GM20431 (cell line): Measurements from ENCODE around the gene SLC28A3.
"Not testable (repeated sequence)": the region's sequence is repeated elsewhere in the genome, so short reads cannot be mapped to it uniquely, and the experiment has no call there.

ENCODE experiments used
- in situ Hi-C: fragments of 300-500 bp; cut with MseI, MboI; formaldehyde crosslinking; loops from one replicate; pipeline ENCODE4 v1.15.0; 2020; ENCODE audit warnings: low sequenced_read_pairs; ENCODE audit not compliant: unreplicated experiment

Gene SLC28A3, protein sequence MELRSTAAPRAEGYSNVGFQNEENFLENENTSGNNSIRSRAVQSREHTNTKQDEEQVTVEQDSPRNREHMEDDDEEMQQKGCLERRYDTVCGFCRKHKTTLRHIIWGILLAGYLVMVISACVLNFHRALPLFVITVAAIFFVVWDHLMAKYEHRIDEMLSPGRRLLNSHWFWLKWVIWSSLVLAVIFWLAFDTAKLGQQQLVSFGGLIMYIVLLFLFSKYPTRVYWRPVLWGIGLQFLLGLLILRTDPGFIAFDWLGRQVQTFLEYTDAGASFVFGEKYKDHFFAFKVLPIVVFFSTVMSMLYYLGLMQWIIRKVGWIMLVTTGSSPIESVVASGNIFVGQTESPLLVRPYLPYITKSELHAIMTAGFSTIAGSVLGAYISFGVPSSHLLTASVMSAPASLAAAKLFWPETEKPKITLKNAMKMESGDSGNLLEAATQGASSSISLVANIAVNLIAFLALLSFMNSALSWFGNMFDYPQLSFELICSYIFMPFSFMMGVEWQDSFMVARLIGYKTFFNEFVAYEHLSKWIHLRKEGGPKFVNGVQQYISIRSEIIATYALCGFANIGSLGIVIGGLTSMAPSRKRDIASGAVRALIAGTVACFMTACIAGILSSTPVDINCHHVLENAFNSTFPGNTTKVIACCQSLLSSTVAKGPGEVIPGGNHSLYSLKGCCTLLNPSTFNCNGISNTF

GRCh38 chr9:84340535-84340934 lies at the start of gene SLC28A3:
TSS of gene SLC28A3 (minus strand) at chr9:84340758. CDS start at chr9:84340633, 125 bp downstream.
- in situ Hi-C loops = no loop called here

DNA sequence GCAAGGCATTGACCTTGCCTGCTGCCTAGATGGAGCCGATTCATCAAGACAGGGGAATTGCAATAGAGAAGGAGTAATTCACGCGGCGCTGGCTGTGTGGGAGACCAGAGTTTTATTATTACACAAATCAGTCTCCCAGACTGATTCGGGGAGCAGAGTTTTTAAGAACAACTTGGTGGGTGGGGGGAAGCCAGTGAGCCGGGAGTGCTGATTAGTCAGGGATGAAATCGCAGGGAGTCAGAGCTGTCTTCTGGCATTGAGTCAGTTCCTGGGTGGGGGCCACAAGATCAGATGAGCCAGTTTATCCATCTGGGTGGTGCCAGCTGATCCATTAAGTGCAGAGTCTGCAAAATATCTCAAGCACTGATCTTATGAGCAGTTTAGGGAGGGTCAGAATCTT lies 49.7 kb upstream of the SLC28A3 start:
- in situ Hi-C loops = loop anchor here (25.0 kb wide), 1 partner anchor 747 kb away; no protein-coding TSS in a partner anchor

DNA sequence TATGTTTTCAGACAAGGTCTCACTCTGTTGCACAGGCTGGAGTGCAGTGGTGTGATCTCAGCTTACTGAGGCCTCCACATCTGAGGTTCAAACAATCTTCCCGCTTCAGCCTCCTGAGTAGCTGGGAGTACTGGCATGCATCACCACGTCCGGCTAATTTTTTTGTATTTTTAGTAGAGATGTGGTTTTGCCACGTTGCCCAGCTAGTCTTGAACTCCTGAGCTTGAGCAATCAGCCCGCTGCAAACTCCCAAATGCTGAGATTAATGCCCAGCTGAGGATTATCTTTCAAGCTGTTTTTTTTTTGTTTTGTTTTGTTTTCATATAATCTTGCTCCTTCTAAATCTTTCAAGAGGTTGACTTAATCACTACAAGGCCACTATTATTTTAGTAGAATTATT lies 47.3 kb upstream of the SLC28A3 start:
- in situ Hi-C loops = loop anchor here (25.0 kb wide), 1 partner anchor 749 kb away; no protein-coding TSS in a partner anchor

DNA sequence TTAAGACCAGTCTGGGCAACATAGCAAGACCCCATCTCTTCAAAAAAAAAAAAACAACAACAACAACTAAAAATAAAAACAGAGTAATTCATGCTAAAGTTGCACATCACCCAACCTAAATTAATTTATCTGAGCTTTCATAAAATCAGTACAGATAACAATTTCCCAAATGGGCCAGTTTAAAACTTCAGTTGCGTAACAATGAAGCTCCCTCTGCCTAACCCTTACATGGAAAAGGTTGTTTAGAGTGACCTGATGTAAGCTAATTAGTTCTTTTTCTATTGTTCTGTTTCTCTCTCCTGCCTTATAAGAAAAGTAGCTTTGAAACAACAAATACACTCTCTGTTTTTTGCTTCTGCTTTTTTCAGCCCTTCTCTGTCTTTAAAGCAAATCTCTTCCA lies 46.2 kb upstream of the SLC28A3 start:
- in situ Hi-C loops = loop anchor here (25.0 kb wide), 1 partner anchor 751 kb away; no protein-coding TSS in a partner anchor

GRCh38 chr9:84385386-84386040 lies 45.0 kb upstream of the SLC28A3 start:
- in situ Hi-C loops = loop anchor here (25.0 kb wide), 1 partner anchor 752 kb away; no protein-coding TSS in a partner anchor

GRCh38 chr9:84384617-84385016 lies 44.1 kb upstream of the SLC28A3 start:
- in situ Hi-C loops = loop anchor here (25.0 kb wide), 1 partner anchor 753 kb away; no protein-coding TSS in a partner anchor

- in situ Hi-C loops = loop anchor here (25.0 kb wide), 1 partner anchor 754 kb away; no protein-coding TSS in a partner anchor
Observed at GRCh38 chr9:84383178-84383577, 42.6 kb upstream of the SLC28A3 start.

GRCh38 chr9:84382720-84383119 lies 42.2 kb upstream of the SLC28A3 start:
- in situ Hi-C loops = loop anchor here (25.0 kb wide), 1 partner anchor 755 kb away; no protein-coding TSS in a partner anchor

DNA sequence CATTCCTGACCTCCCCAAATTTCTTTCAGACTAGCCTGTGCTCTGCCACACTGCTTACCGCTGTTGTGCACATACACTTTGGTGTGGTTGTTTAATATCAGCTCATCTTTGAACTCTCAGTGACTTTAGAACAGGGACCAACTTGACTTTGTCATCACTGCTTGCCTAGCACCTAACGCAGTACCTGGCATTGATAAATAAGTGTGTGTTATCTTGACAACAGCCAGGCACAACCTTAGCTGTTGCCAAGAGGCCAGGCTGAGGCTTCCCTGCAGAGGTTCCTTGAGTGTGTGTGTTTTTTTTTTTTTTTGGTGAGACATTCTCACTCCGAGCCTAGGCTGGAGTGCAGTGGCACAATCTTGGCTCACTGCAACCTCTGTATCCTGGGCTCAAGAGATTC lies 41.0 kb upstream of the SLC28A3 start:
- in situ Hi-C loops = loop anchor here (25.0 kb wide), 1 partner anchor 756 kb away; no protein-coding TSS in a partner anchor

GRCh38 chr9:84379740-84380139 lies 39.2 kb upstream of the SLC28A3 start:
- in situ Hi-C loops = loop anchor here (25.0 kb wide), 1 partner anchor 758 kb away; no protein-coding TSS in a partner anchor

- in situ Hi-C loops = loop anchor here (25.0 kb wide), 1 partner anchor 761 kb away; no protein-coding TSS in a partner anchor
Observed at GRCh38 chr9:84375954-84376353, 35.4 kb upstream of the SLC28A3 start.

GRCh38 chr9:84374516-84374915 lies 34.0 kb upstream of the SLC28A3 start:
- in situ Hi-C loops = no loop called here

DNA sequence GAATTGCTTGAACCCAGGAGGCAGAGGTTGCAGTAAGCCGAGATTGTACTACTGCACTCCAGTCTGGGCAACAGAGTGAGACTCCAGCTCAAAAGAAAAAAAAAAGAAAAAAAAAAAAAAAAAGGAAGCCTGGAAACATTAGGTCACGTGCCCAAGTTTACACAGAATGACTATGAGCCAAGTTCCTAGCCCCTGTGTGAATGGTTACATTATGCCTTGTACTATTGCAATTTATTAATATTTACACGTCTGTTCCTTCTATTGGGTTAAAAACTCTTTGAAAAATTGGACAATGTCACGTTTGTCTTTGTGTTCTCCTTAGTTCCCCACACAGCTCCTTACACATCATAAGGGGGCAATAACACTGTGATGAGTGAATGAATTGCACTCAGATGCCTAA lies 33.5 kb upstream of the SLC28A3 start:
- in situ Hi-C loops = no loop called here

DNA sequence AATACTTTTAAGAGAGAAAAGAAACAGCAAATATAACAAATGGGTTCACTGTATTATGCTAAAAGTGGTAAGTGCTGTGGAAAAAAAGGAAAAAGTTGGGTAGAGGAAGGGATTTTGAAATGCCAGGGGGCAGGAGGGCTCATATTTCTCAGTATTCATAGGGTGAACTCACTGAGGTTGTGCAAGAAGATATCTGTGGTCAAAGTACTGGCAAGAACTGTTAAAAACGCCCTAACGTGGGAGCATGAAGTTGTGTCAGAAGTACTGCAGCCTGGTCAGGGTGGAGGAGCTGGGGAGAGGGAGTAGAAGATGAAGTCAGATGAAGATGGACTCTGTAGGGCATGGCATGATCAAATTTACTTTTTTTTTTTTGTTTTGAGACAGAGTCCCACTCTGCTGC lies 31.2 kb upstream of the SLC28A3 start:
- in situ Hi-C loops = no loop called here

DNA sequence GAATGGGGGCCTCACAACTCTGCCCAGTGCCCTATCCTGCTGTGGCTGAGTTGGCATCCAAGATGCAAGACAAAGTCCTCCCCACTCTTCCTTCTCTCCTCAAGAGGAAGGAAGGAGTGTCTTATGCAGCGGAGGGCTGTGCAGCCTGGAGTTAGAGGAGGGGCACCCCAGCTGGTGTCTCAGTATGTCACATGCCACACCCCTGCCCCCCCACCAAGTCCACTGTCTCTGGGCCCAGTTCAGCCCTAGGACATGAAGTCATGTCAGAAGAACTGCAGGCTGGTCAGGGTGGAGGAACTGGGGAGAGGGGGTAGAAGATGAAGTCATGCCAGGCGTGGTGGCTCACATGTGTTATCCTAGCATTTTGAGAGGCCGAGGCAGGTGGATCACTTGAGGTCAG lies 28.0 kb upstream of the SLC28A3 start:
- in situ Hi-C loops = no loop called here

DNA sequence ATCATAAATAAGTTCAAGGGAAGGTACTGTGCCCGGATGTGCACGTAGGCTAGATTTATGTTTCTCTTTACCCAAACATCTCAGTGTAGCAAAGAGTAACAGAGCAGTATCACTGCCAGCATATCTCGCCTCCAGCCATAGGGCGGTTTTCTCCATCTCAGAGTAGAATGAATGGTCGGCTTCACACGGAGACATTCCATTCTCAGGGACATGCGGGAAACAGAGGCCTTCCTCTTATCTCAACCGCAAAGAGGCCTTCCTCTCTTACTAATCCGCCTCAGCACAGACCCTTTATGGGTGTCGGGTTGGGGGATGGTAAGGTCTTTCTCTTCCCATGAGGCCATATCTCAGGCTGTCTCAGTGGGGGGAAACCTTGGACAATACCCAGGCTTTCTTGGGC lies 27.2 kb upstream of the SLC28A3 start:
- in situ Hi-C loops = not testable (repeated sequence)

DNA sequence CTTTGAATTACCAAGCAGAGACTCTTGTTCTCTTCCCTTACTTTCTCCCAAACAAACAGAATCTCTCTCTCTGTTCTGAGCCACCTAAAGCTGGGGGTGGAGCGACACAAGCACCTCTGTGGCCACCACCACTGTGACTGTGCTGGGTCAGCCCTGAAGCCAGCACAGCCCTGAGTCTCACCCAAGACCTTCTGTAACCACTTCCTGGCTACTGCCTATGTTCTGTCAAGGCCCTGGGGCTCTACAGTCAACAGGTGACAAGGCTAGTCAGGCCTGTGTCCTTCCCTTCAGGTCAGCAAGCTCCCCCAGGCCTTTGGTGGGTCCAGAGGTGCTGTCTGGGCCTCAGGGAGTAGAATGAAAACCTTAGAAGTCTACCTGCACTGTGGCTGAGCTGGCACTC lies 26.1 kb upstream of the SLC28A3 start:
- in situ Hi-C loops = no loop called here

DNA sequence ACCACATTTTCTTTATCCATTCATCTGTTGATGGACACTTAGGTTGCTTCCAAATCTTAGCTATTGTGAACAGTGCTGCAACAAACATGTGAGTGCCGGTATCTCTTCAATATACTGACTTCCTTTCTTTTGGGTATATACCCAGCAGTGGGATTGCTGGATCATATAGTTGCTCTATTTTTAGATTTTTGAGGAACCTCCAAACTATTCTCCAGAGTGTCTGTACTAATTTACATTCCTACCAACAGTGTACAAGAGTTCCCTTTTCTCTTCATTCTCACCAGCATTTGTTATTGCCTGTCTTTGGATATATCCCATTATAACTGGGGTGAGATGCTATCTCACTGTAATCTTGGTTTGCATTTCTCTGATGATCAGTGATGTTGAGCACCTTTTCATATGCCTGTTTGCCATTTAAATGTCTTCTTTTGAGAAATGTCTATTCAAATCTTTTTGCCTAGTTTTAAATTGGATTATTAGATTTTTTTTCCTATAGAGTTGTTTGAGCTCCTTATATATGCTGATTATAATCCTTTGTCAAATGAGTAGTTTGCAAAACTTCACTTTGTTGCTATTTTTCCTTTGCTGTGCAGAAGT lies 24.4 kb upstream of the SLC28A3 start:
- in situ Hi-C loops = not testable (repeated sequence)

DNA sequence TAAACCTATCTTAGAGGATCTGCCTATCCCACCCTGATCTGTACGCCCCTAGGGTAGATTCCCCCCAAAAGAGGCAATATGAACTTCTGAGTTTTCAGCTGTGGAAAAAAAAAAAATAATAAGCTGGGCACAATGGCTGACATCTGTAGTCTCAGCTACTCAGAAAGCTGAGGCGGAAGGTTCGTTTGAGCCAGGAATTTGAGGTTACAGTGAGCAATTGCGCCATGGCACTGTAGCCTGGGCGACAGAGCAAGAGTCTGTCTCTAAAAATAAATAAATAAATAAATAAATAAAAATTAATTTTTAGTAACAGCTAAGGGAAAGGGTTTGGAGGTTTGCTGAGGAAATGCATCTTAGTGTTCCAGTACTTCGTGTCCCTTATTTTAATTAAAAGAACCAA lies 21.1 kb upstream of the SLC28A3 start:
- in situ Hi-C loops = no loop called here

- in situ Hi-C loops = no loop called here
Observed at GRCh38 chr9:84357275-84357674, 16.7 kb upstream of the SLC28A3 start.
